HAP-1 (cell line): ENCODE measurements around the gene NRN1L.
A peak's percentile ranks its signal among the peaks of the same experiment; 100 is the strongest.
"Not testable (repeated sequence)": the region's sequence is repeated elsewhere in the genome, so short reads cannot be mapped to it uniquely, and the experiment has no call there.

Experiments used
- DNase-seq, 2 experiments: peaks; one replicate each; pipeline ENCODE4 v3.0.0-alpha.2; 2016 to 2020; ENCODE audit warnings: low spot score in 2 of 2
- H3K27me3 ChIP-seq: fragments of 250-450 bp; sonication (Bioruptor Pico); 2 replicates; pipeline ENCODE4 v1.5.1; 2020; ENCODE audit warnings: low read depth, mild to moderate bottlenecking, moderate library complexity
- H3K36me3 ChIP-seq: fragments of 250-450 bp; sonication (Bioruptor Pico); replicated peaks from 2 replicates; pipeline ENCODE4 v1.5.1; 2020; ENCODE audit warnings: mild to moderate bottlenecking
- H3K4me1 ChIP-seq: fragments of 250-450 bp; sonication (Bioruptor Pico); 2 replicates; pipeline ENCODE4 v1.5.1; 2020; ENCODE audit warnings: mild to moderate bottlenecking
- H3K4me3 ChIP-seq: fragments of 250-450 bp; sonication (Bioruptor Pico); 2 replicates; pipeline ENCODE4 v1.5.1; 2020; ENCODE audit warnings: mild to moderate bottlenecking, moderate library complexity
- H3K9me3 ChIP-seq: fragments of 250-450 bp; sonication (Bioruptor Pico); 2 replicates; pipeline ENCODE4 v1.5.1; 2020; ENCODE audit warnings: mild to moderate bottlenecking, moderate library complexity
- in situ Hi-C: fragments of 300-500 bp; cut with MboI; formaldehyde crosslinking; loops from 3 replicates; pipeline ENCODE4 v1.14.3; 2020; ENCODE audit warnings: low sequenced_read_pairs, inconsistent platforms, mixed read lengths

The NRN1L gene

GRCh38 chr16:67884684-67885083 lies at the start of gene NRN1L:
TSS of gene NRN1L (plus strand) at chr16:67884885. CDS start at chr16:67884904, 19 bp downstream.
- Histone ChIP-seq H3K4me3 (no peak within 1 kb of the TSS), H3K4me1 (no peaks in the 10 kb centered on the region), H3K9me3 (no peaks in the 10 kb centered on the region), H3K36me3 (peaks cover 50% of the 10 kb centered on the region), H3K27me3 (no peaks in the 10 kb centered on the region)
- in situ Hi-C loops = no loop called here
- peak in 1 of 2 experiments; percentile 84 for DNase-seq

- H3K9me3 ChIP-seq, H3K27me3 ChIP-seq, in situ Hi-C loops, H3K36me3 ChIP-seq, H3K4me3 ChIP-seq, DNase-seq: not testable (repeated sequence)
- H3K4me1 ChIP-seq = peaks cover 19% of the 10 kb centered on the region
Measured at GRCh38 chr16:67837190-67837589, 47.5 kb upstream of the NRN1L start.

GRCh38 chr16:67837811-67838210 lies 46.9 kb upstream of the NRN1L start:
- in situ Hi-C loops = no loop called here
- H3K27me3 ChIP-seq = no peaks in the 10 kb centered on the region

GRCh38 chr16:67841198-67841815 lies 43.4 kb upstream of the NRN1L start:
- peaks cover 7% of the 10 kb centered on the region; the same call in 1 of the 2 replicates for H3K36me3 ChIP-seq
- H3K27me3 ChIP-seq = no peaks in the 10 kb centered on the region
- in situ Hi-C loops = no loop called here
- H3K4me3 ChIP-seq = peak overlapping the region; percentile 89
- peak; percentile 65 to 93 for DNase-seq
- H3K4me1 ChIP-seq = peaks cover 38% of the 10 kb centered on the region
- no peaks in the 10 kb centered on the region for H3K9me3 ChIP-seq

More at GRCh38 chr16:67837811-67838210, 46.9 kb upstream of the NRN1L start:
- no peaks in the 10 kb centered on the region for H3K36me3 ChIP-seq
- peaks cover 16% of the 10 kb centered on the region for H3K4me1 ChIP-seq
- DNase-seq = no peak
- no peak overlapping the region for H3K4me3 ChIP-seq
- no peaks in the 10 kb centered on the region for H3K9me3 ChIP-seq

GRCh38 chr16:67841816-67842508 lies 42.7 kb upstream of the NRN1L start, which contains the start of gene THAP11:
TSS of gene THAP11 (plus strand) at chr16:67842320. CDS start at chr16:67842555, 235 bp downstream.
- peak; percentile 95 to 97 for DNase-seq
- in situ Hi-C loops = no loop called here
- Histone ChIP-seq H3K36me3 (peaks cover 7% of the 10 kb centered on the region; the same call in 1 of the 2 replicates), H3K27me3 (no peaks in the 10 kb centered on the region), H3K4me1 (peaks cover 38% of the 10 kb centered on the region), H3K9me3 (no peaks in the 10 kb centered on the region), H3K4me3 (peak within 1 kb of the TSS; percentile 89)

GRCh38 chr16:67842509-67843342 lies 42.0 kb upstream of the NRN1L start:
- in situ Hi-C loops = no loop called here
- H3K9me3 ChIP-seq = no peaks in the 10 kb centered on the region
- peaks cover 38% of the 10 kb centered on the region for H3K4me1 ChIP-seq
- peak overlapping the region; percentile 89 for H3K4me3 ChIP-seq
- DNase-seq = peak; percentile 39 to 73
- H3K36me3 ChIP-seq = peaks cover 11% of the 10 kb centered on the region; the same call in 1 of the 2 replicates
- no peaks in the 10 kb centered on the region for H3K27me3 ChIP-seq

GRCh38 chr16:67843343-67843765 lies 41.3 kb upstream of the NRN1L start:
- peaks cover 11% of the 10 kb centered on the region; the same call in 1 of the 2 replicates for H3K36me3 ChIP-seq
- in situ Hi-C loops = no loop called here
- peak overlapping the region; percentile 89 for H3K4me3 ChIP-seq
- peak in 1 of 2 experiments; percentile 6 for DNase-seq
- H3K9me3 ChIP-seq = no peaks in the 10 kb centered on the region
- no peaks in the 10 kb centered on the region for H3K27me3 ChIP-seq
- peaks cover 44% of the 10 kb centered on the region for H3K4me1 ChIP-seq

- peak overlapping the region; percentile 89; the same call in 1 of the 2 replicates for H3K4me3 ChIP-seq
- peaks cover 21% of the 10 kb centered on the region for H3K36me3 ChIP-seq
- no peaks in the 10 kb centered on the region for H3K27me3 ChIP-seq
- H3K4me1 ChIP-seq = peaks cover 47% of the 10 kb centered on the region
- DNase-seq = peak; percentile 8 to 47
- in situ Hi-C loops = no loop called here
- H3K9me3 ChIP-seq = no peaks in the 10 kb centered on the region
Measured at GRCh38 chr16:67844497-67844896, 40.2 kb upstream of the NRN1L start.

GRCh38 chr16:67845291-67846062 lies 39.2 kb upstream of the NRN1L start:
- in situ Hi-C loops = no loop called here
- H3K4me1 ChIP-seq = peaks cover 45% of the 10 kb centered on the region
- peaks cover 27% of the 10 kb centered on the region for H3K36me3 ChIP-seq
- no peaks in the 10 kb centered on the region for H3K27me3 ChIP-seq
- peak overlapping the region; percentile 98 for H3K4me3 ChIP-seq
- no peaks in the 10 kb centered on the region for H3K9me3 ChIP-seq
- DNase-seq = peak in 1 of 2 experiments; percentile 18

- Histone ChIP-seq H3K36me3 (peaks cover 30% of the 10 kb centered on the region), H3K4me3 (peak overlapping the region; percentile 98), H3K27me3 (no peaks in the 10 kb centered on the region), H3K4me1 (peaks cover 42% of the 10 kb centered on the region), H3K9me3 (no peaks in the 10 kb centered on the region)
- in situ Hi-C loops = no loop called here
- no peak for DNase-seq
Measured at GRCh38 chr16:67846063-67846319, 38.7 kb upstream of the NRN1L start.

GRCh38 chr16:67846320-67847063 lies 38.2 kb upstream of the NRN1L start, which contains the start of gene NUTF2:
TSS of gene NUTF2 (plus strand) at chr16:67846933. CDS start at chr16:67865131, 18,198 bp downstream.
- Histone ChIP-seq H3K4me3 (peak within 1 kb of the TSS; percentile 98), H3K4me1 (peaks cover 37% of the 10 kb centered on the region), H3K27me3 (no peaks in the 10 kb centered on the region), H3K36me3 (peaks cover 32% of the 10 kb centered on the region), H3K9me3 (no peaks in the 10 kb centered on the region)
- in situ Hi-C loops = no loop called here
- peak; percentile 95 to 98 for DNase-seq

GRCh38 chr16:67847064-67847861 lies 37.4 kb upstream of the NRN1L start, which contains the start of gene CENPT:
TSS of gene CENPT (minus strand) at chr16:67847693. CDS start at chr16:67833859, 13,834 bp downstream.
- DNase-seq = peak; percentile 20 to 38
- H3K9me3 ChIP-seq = no peaks in the 10 kb centered on the region
- H3K27me3 ChIP-seq = no peaks in the 10 kb centered on the region
- peaks cover 35% of the 10 kb centered on the region for H3K36me3 ChIP-seq
- peaks cover 36% of the 10 kb centered on the region for H3K4me1 ChIP-seq
- peak within 1 kb of the TSS; percentile 98 for H3K4me3 ChIP-seq
- in situ Hi-C loops = no loop called here
